Measurements from ENCODE around the gene CHRNA1. TPM values are rescaled to one million over a fixed set of nuclear protein-coding genes. Genes with fewer than 3 reads are reported as not detected.

CHRNA1 gene
- total RNA-seq, 1 donor from 2014 or later: 0.41 TPM

Other genes with a start within 250 kb of the CHRNA1 start
- 62.8 TPM for gene WIPF1, start 166.7 kb downstream of the CHRNA1 start, total RNA-seq (ENCODE audit: unreplicated experiment)
- gene CHN1, start 240.9 kb upstream of the CHRNA1 start, total RNA-seq (ENCODE audit: unreplicated experiment): 26.3 TPM

Measured in endothelial cell (in vitro differentiated cells).